Naive thymus-derived CD4-positive, alpha-beta T cell (primary cell): ENCODE data around the gene ELK4. TPM values are rescaled to one million over a fixed set of nuclear protein-coding genes. Genes with fewer than 3 reads are reported as not detected.

Experiments used
- ATAC-seq: fragments of 150-1000 bp; cut with Tn5 transposase; 2 replicates; pipeline ENCODE4 v1.10.0; 2021; ENCODE audit warnings: mild to moderate bottlenecking, moderate library complexity
- CTCF ChIA-PET: fragments of 350-600 bp; sonication (Branson Sonifier 250); formaldehyde crosslinking; loops from one replicate; lab custom pipeline; 2021; ENCODE audit warnings: antibody characterized with exemption; lab: Charles Lee
- POLR2A ChIA-PET: fragments of 350-600 bp; sonication (Branson Sonifier 250); formaldehyde crosslinking; loops from one replicate; lab custom pipeline; 2021; ENCODE audit warnings: antibody characterized with exemption, inconsistent platforms; lab: Charles Lee
- DNase-seq, 9 donors: peaks; one replicate each; pipeline versions ENCODE4 v3.0.0 to v3.0.0-alpha.2; 2020 to 2022; ENCODE audit warnings: mixed read lengths in 1 of 9
- H3K27ac ChIP-seq: one replicate; pipeline ENCODE4 v1.7.0; 2013; ENCODE audit warnings: mild to moderate bottlenecking, low read depth, low read length, moderate library complexity
- H3K27me3 ChIP-seq, 2 donors: one replicate each; pipeline ENCODE4 v1.7.0; 2013; ENCODE audit warnings: low read length in 2 of 2, mild to moderate bottlenecking in 2 of 2, moderate library complexity in 2 of 2; ENCODE audit not compliant: control insufficient read depth in 2 of 2, insufficient read depth in 2 of 2
- H3K36me3 ChIP-seq, 3 experiments: 1 replicate in 2 of 3; 2 replicates in 1 of 3; pipeline ENCODE4 v1.7.0; 2013; ENCODE audit warnings: low read length in 3 of 3, mild to moderate bottlenecking in 3 of 3, moderate library complexity in 1 of 3; ENCODE audit not compliant: insufficient read depth in 3 of 3, control insufficient read depth in 2 of 3
- H3K4me1 ChIP-seq, 2 donors: one replicate each; pipeline ENCODE4 v1.7.0; 2013; ENCODE audit warnings: low read length in 2 of 2, mild to moderate bottlenecking in 2 of 2, moderate library complexity in 1 of 2; ENCODE audit not compliant: control insufficient read depth in 2 of 2, insufficient read depth in 2 of 2
- H3K4me3 ChIP-seq: 2 replicates; pipeline ENCODE4 v1.7.0; 2013; ENCODE audit warnings: mild to moderate bottlenecking, low read length
- H3K9me3 ChIP-seq, 3 experiments: 1 replicate in 2 of 3; 2 replicates in 1 of 3; pipeline ENCODE4 v1.7.0; 2013; ENCODE audit warnings: low read length in 3 of 3; ENCODE audit not compliant: control insufficient read depth in 2 of 3
- H3K27ac Mint-ChIP-seq, 9 donors: one replicate each; pipeline ENCODE4 v1.8.0; 2020 to 2022; ENCODE audit warnings: mixed read lengths in 9 of 9, mild to moderate bottlenecking in 8 of 9, moderate library complexity in 5 of 9, inconsistent platforms in 2 of 9
- H3K27me3 Mint-ChIP-seq, 5 donors: one replicate each; pipeline ENCODE4 v1.8.0; 2021 to 2022; ENCODE audit warnings: mixed read lengths in 5 of 5, mild to moderate bottlenecking in 1 of 5
- H3K36me3 Mint-ChIP-seq, 5 donors: one replicate each; pipeline ENCODE4 v1.8.0; 2020 to 2022; ENCODE audit warnings: mixed read lengths in 5 of 5, mild to moderate bottlenecking in 3 of 5, inconsistent platforms in 1 of 5
- H3K4me1 Mint-ChIP-seq, 7 donors: one replicate each; pipeline ENCODE4 v1.8.0; 2020 to 2022; ENCODE audit warnings: mixed read lengths in 7 of 7, mild to moderate bottlenecking in 3 of 7, inconsistent platforms in 1 of 7
- H3K4me3 Mint-ChIP-seq, 10 donors: one replicate each; pipeline ENCODE4 v1.8.0; 2020 to 2022; ENCODE audit warnings: mild to moderate bottlenecking in 10 of 10, mixed read lengths in 10 of 10, moderate library complexity in 6 of 10, inconsistent platforms in 2 of 10
- H3K9me3 Mint-ChIP-seq, 11 donors: one replicate each; pipeline ENCODE4 v1.8.0; 2020 to 2022; ENCODE audit warnings: mixed read lengths in 11 of 11, mild to moderate bottlenecking in 4 of 11, inconsistent platforms in 1 of 11, moderate library complexity in 1 of 11
- intact Hi-C, 2 donors: fragments of 100-400 bp; cut with micrococcal nuclease; formaldehyde crosslinking; loops; one replicate each; pipeline ENCODE4 v1.15.1; 2023
- polyA plus RNA-seq, 2 donors: library from polyadenylated mRNA; unstranded; fragments of 300-500 nt; fragmentation: Illumina TruSeq; gene quantifications; one replicate each; pipeline ENCODE4 v1.2.3, GENCODE V29; 2021
- total RNA-seq, 6 experiments: library from RNA in 5 of 6; stranded (reverse) in 5 of 6; gene quantifications; 1 replicate in 5 of 6; 2 replicates in 1 of 6; pipeline ENCODE4 v1.2.3 and lab custom pipeline; 2021 to 2026

ELK4 gene
- total and polyA plus RNA-seq, 7 experiments from 2014 or later, result 4.0 to 250 (median 123) TPM

GRCh38 chr1:205670150-205670446 lies 38.3 kb upstream of the ELK4 start:
- no peaks in the 10 kb centered on the region for H3K36me3 Mint-ChIP-seq
- H3K36me3 ChIP-seq, result no peaks in the 10 kb centered on the region
- no peaks in the 10 kb centered on the region for H3K9me3 ChIP-seq
- no peak for ATAC-seq
- no peak for DNase-seq
- ChIA-PET POLR2A (no interaction called here), CTCF (interaction anchor here (0.6 kb wide), 1 partner anchor 361 kb away, joined by 3 read pairs; no protein-coding TSS in a partner anchor)
- H3K4me3 ChIP-seq, result no peak overlapping the region
- H3K9me3 Mint-ChIP-seq, result no peaks in the 10 kb centered on the region
- intact Hi-C loops, result no loop called here
- no peak overlapping the region for H3K4me3 Mint-ChIP-seq
- no peak overlapping the region for H3K27ac Mint-ChIP-seq
- H3K4me1 Mint-ChIP-seq, result no peaks in the 10 kb centered on the region
- no peaks in the 10 kb centered on the region for H3K27me3 ChIP-seq
- no peaks in the 10 kb centered on the region for H3K4me1 ChIP-seq
- peaks cover 0 to 18% (median 8%) of the 10 kb centered on the region in 5 donors for H3K27me3 Mint-ChIP-seq
- H3K27ac ChIP-seq, result no peak overlapping the region

GRCh38 chr1:205669341-205670149 lies 37.7 kb upstream of the ELK4 start:
- Mint-ChIP-seq H3K9me3 (no peaks in the 10 kb centered on the region), H3K27me3 (peaks cover 0 to 18% (median 8%) of the 10 kb centered on the region in 5 donors), H3K36me3 (no peaks in the 10 kb centered on the region), H3K4me3 (no peak overlapping the region), H3K27ac (no peak overlapping the region), H3K4me1 (no peaks in the 10 kb centered on the region)
- H3K4me3 ChIP-seq, result no peak overlapping the region
- ChIA-PET POLR2A (no interaction called here), CTCF (interaction anchor here (0.6 to 1.1 kb wide), 2 partner anchors 19 to 362 kb away, joined by 3 to 4 read pairs; no protein-coding TSS in a partner anchor)
- H3K4me1 ChIP-seq, result no peaks in the 10 kb centered on the region
- H3K9me3 ChIP-seq, result no peaks in the 10 kb centered on the region
- no peaks in the 10 kb centered on the region for H3K27me3 ChIP-seq
- DNase-seq (no peak), ATAC-seq (peak; percentile 69)
- no peaks in the 10 kb centered on the region for H3K36me3 ChIP-seq
- no peak overlapping the region for H3K27ac ChIP-seq
- intact Hi-C loops, result no loop called here

GRCh38 chr1:205668951-205669340 lies 37.1 kb upstream of the ELK4 start:
- Mint-ChIP-seq H3K27me3 (peaks cover 0 to 18% (median 8%) of the 10 kb centered on the region in 5 donors), H3K4me3 (no peak overlapping the region), H3K36me3 (no peaks in the 10 kb centered on the region), H3K4me1 (peaks cover 0 to 2% (median 0%) of the 10 kb centered on the region in 7 donors), H3K9me3 (no peaks in the 10 kb centered on the region), H3K27ac (no peak overlapping the region)
- Histone ChIP-seq H3K27me3 (no peaks in the 10 kb centered on the region), H3K9me3 (no peaks in the 10 kb centered on the region), H3K4me3 (no peak overlapping the region), H3K36me3 (no peaks in the 10 kb centered on the region), H3K4me1 (no peaks in the 10 kb centered on the region), H3K27ac (no peak overlapping the region)
- ChIA-PET POLR2A (no interaction called here), CTCF (interaction anchor here (1.1 kb wide), 1 partner anchor 20 kb away, joined by 4 read pairs; no protein-coding TSS in a partner anchor)
- ATAC-seq (peak; percentile 42), DNase-seq (no peak)
- intact Hi-C loops, result no loop called here

- Mint-ChIP-seq H3K27ac (no peak overlapping the region), H3K27me3 (peaks cover 0 to 18% (median 8%) of the 10 kb centered on the region in 5 donors), H3K4me1 (peaks cover 0 to 2% (median 0%) of the 10 kb centered on the region in 7 donors), H3K36me3 (no peaks in the 10 kb centered on the region), H3K4me3 (no peak overlapping the region), H3K9me3 (no peaks in the 10 kb centered on the region)
- Histone ChIP-seq H3K36me3 (no peaks in the 10 kb centered on the region), H3K4me1 (no peaks in the 10 kb centered on the region), H3K27ac (no peak overlapping the region), H3K9me3 (no peaks in the 10 kb centered on the region), H3K27me3 (no peaks in the 10 kb centered on the region), H3K4me3 (no peak overlapping the region)
- ChIA-PET CTCF (interaction anchor here (0.8 to 1.3 kb wide), 3 partner anchors 9 to 47 kb away, joined by 4 to 7 read pairs (median 6); no protein-coding TSS in a partner anchor), POLR2A (no interaction called here)
- ATAC-seq, result no peak
- intact Hi-C loops, result no loop called here
- DNase-seq, result no peak
Measured at GRCh38 chr1:205667909-205668643, 36.3 kb upstream of the ELK4 start.

GRCh38 chr1:205666372-205667166 lies 34.8 kb upstream of the ELK4 start:
- Mint-ChIP-seq H3K4me3 (no peak overlapping the region), H3K9me3 (no peaks in the 10 kb centered on the region), H3K4me1 (peaks cover 0 to 2% (median 0%) of the 10 kb centered on the region in 7 donors), H3K27me3 (peaks cover 0 to 14% (median 8%) of the 10 kb centered on the region in 5 donors), H3K27ac (no peak overlapping the region), H3K36me3 (no peaks in the 10 kb centered on the region)
- intact Hi-C loops, result no loop called here
- ChIA-PET POLR2A (no interaction called here), CTCF (interaction anchor here (1.3 kb wide), 1 partner anchor 8 kb away, joined by 6 read pairs; no protein-coding TSS in a partner anchor)
- no peak overlapping the region for H3K4me3 ChIP-seq
- no peaks in the 10 kb centered on the region for H3K9me3 ChIP-seq
- no peaks in the 10 kb centered on the region for H3K27me3 ChIP-seq
- no peak overlapping the region for H3K27ac ChIP-seq
- DNase-seq (no peak), ATAC-seq (no peak)
- no peaks in the 10 kb centered on the region for H3K36me3 ChIP-seq
- no peaks in the 10 kb centered on the region for H3K4me1 ChIP-seq

GRCh38 chr1:205665201-205666045 lies 33.6 kb upstream of the ELK4 start:
- ATAC-seq (no peak), DNase-seq (no peak)
- Mint-ChIP-seq H3K4me1 (peaks cover 0 to 2% (median 0%) of the 10 kb centered on the region in 7 donors), H3K4me3 (no peak overlapping the region), H3K27me3 (peaks cover 0 to 14% (median 8%) of the 10 kb centered on the region in 5 donors), H3K36me3 (no peaks in the 10 kb centered on the region), H3K9me3 (no peaks in the 10 kb centered on the region), H3K27ac (no peak overlapping the region)
- no peaks in the 10 kb centered on the region for H3K27me3 ChIP-seq
- ChIA-PET POLR2A (no interaction called here), CTCF (no interaction called here)
- intact Hi-C loops, result no loop called here
- no peaks in the 10 kb centered on the region for H3K36me3 ChIP-seq
- H3K4me1 ChIP-seq, result no peaks in the 10 kb centered on the region
- H3K4me3 ChIP-seq, result no peak overlapping the region
- no peaks in the 10 kb centered on the region for H3K9me3 ChIP-seq
- no peak overlapping the region for H3K27ac ChIP-seq
